Endodermal cell (in vitro differentiated cells): ENCODE results near the gene PANK3. TPM values are rescaled to one million over a fixed set of nuclear protein-coding genes. Genes with fewer than 3 reads are reported as not detected.

Experiments used
- DNase-seq: peaks from one replicate; pipeline ENCODE4 v3.0.0-alpha.2; 2017
- H3K27ac ChIP-seq: 2 replicates; pipeline ENCODE4 v1.5.1; 2013; ENCODE audit warnings: mild to moderate bottlenecking, low read depth, low read length, moderate library complexity
- H3K27me3 ChIP-seq: 2 replicates; pipeline ENCODE4 v1.6.1; 2013; ENCODE audit warnings: mild to moderate bottlenecking, low read length, moderate library complexity; ENCODE audit not compliant: insufficient read depth, control insufficient read depth, poor library complexity, severe bottlenecking
- H3K36me3 ChIP-seq: 2 replicates; pipeline ENCODE4 v1.7.0; 2013; ENCODE audit warnings: mild to moderate bottlenecking, low read length, moderate library complexity; ENCODE audit not compliant: control insufficient read depth, insufficient read depth
- H3K4me1 ChIP-seq: one replicate; pipeline ENCODE4 v1.7.0; 2013; ENCODE audit warnings: low read length; ENCODE audit not compliant: control insufficient read depth, insufficient read depth
- H3K4me3 ChIP-seq: 2 replicates; pipeline ENCODE4 v1.5.1; 2013; ENCODE audit warnings: mild to moderate bottlenecking, low read length, moderate library complexity
- H3K9ac ChIP-seq: 2 replicates; pipeline ENCODE4 v1.6.1; 2013; ENCODE audit warnings: mild to moderate bottlenecking, low read length, moderate library complexity; ENCODE audit not compliant: poor library complexity, severe bottlenecking; ENCODE audit errors: extremely low read depth
- H3K9me3 ChIP-seq: 2 replicates; pipeline ENCODE4 v1.6.1; 2013; ENCODE audit warnings: mild to moderate bottlenecking, low read length, moderate library complexity; ENCODE audit not compliant: control insufficient read depth
- H3K27ac Mint-ChIP-seq: 2 replicates; pipeline ENCODE4 v1.8.0; 2020; ENCODE audit warnings: mixed read lengths
- H3K27me3 Mint-ChIP-seq: 2 replicates; pipeline ENCODE4 v1.8.0; 2021; ENCODE audit warnings: mild to moderate bottlenecking, mixed read lengths; ENCODE audit not compliant: insufficient read depth
- H3K36me3 Mint-ChIP-seq: 2 replicates; pipeline ENCODE4 v1.8.0; 2020; ENCODE audit warnings: low read depth, mixed read lengths
- H3K4me1 Mint-ChIP-seq: 2 replicates; pipeline ENCODE4 v1.8.0; 2020; ENCODE audit warnings: mixed read lengths
- H3K4me3 Mint-ChIP-seq: 2 replicates; pipeline ENCODE4 v1.8.0; 2020; ENCODE audit warnings: mild to moderate bottlenecking, moderate library complexity, mixed read lengths
- H3K9me3 Mint-ChIP-seq: 2 replicates; pipeline ENCODE4 v1.8.0; 2020; ENCODE audit warnings: mild to moderate bottlenecking, mixed read lengths
- WGBS, 2 experiments: methylation state at CpG; one replicate each; pipeline versions ENCODE4 v1.1.5 to v1.1.7; 2013; ENCODE audit warnings: missing lambda C conversion rate in 2 of 2, mixed read lengths in 1 of 2; ENCODE audit not compliant: insufficient coverage in 1 of 2, insufficient read length in 1 of 2; 5-methylcytosine and 5-hydroxymethylcytosine counted together
- total RNA-seq, 2 donors: library from RNA; stranded (reverse); fragmentation: NEBNext Ultra II Directional in 1 of 2; extraction: Animal tissue kit (Norgen Biotek cat#: 25700) in 1 of 2; gene quantifications; 2 replicates in 1 of 2; 3 replicates in 1 of 2; pipeline ENCODE4 v1.2.1, GENCODE V29; 2021
- TF ChIP-seq, protein P1 (sequence below): fragments of 200-600 bp; sonication (generic); conservative IDR thresholded peaks from 2 replicates; pipeline ENCODE4 v1.5.0; 2021; ENCODE audit warnings: antibody characterized with exemption, mild to moderate bottlenecking

The PANK3 gene
- total RNA-seq, 2 donors from 2014 or later = 101 to 111 TPM

DNA sequence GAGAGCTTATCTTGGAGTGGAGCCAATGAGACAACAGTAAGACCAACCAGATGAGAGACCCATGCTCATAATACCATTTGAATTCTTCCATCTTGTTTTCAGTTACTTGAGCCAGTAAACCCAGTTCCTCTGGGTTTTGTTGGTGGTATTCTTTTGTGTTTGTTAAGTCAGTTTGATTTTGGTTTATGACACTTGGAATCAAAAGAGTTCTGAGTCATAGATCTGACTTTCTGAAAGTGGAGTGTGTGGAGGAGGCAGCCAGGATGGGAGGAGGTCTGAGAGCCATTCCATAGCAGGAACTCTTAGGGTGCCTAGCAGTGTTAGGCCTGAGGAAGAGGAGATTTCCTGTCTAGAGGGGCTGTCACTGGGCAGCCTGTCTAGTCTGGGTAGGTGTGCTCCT lies 24.6 kb upstream of the PANK3 start:
- Histone ChIP-seq H3K9me3 (no peaks in the 10 kb centered on the region), H3K27me3 (no peaks in the 10 kb centered on the region), H3K36me3 (no peaks in the 10 kb centered on the region), H3K4me3 (no peak overlapping the region), H3K27ac (no peak overlapping the region), H3K4me1 (no peaks in the 10 kb centered on the region), H3K9ac (no peak overlapping the region)
- no peaks in the 10 kb centered on the region for H3K27me3 Mint-ChIP-seq
- peak; percentile 37 for DNase-seq
- H3K27ac Mint-ChIP-seq = no peak overlapping the region
- TF ChIP-seq, protein P1, sequence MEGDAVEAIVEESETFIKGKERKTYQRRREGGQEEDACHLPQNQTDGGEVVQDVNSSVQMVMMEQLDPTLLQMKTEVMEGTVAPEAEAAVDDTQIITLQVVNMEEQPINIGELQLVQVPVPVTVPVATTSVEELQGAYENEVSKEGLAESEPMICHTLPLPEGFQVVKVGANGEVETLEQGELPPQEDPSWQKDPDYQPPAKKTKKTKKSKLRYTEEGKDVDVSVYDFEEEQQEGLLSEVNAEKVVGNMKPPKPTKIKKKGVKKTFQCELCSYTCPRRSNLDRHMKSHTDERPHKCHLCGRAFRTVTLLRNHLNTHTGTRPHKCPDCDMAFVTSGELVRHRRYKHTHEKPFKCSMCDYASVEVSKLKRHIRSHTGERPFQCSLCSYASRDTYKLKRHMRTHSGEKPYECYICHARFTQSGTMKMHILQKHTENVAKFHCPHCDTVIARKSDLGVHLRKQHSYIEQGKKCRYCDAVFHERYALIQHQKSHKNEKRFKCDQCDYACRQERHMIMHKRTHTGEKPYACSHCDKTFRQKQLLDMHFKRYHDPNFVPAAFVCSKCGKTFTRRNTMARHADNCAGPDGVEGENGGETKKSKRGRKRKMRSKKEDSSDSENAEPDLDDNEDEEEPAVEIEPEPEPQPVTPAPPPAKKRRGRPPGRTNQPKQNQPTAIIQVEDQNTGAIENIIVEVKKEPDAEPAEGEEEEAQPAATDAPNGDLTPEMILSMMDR = no peak
- no peaks in the 10 kb centered on the region for H3K36me3 Mint-ChIP-seq
- no peaks in the 10 kb centered on the region for H3K9me3 Mint-ChIP-seq
- peaks cover 6% of the 10 kb centered on the region for H3K4me1 Mint-ChIP-seq
- H3K4me3 Mint-ChIP-seq = no peak overlapping the region

DNA sequence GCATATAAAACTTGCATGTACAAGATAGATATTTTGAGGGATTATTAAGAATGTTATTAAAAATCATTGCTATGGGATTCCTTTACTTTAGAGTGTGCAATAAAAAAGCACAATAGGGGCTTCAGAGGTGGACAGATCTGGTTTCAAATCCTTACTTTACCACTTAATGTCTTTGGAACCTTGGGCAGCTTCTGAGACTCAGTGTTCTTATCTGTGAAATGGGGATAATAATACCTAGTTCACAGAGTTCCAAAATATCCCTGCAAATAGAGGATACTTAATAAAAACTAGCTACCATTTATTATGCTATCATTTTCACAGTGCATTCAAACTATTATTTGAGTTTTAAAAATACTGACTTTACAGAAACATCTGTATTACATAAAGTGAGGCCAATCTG lies 23.3 kb upstream of the PANK3 start:
- Mint-ChIP-seq H3K27me3 (peaks cover 7% of the 10 kb centered on the region), H3K4me1 (peaks cover 6% of the 10 kb centered on the region), H3K36me3 (no peaks in the 10 kb centered on the region), H3K27ac (no peak overlapping the region), H3K4me3 (no peak overlapping the region), H3K9me3 (no peaks in the 10 kb centered on the region)
- no peak overlapping the region for H3K4me3 ChIP-seq
- H3K27me3 ChIP-seq = peaks cover under 1% of the 10 kb centered on the region
- no peak overlapping the region for H3K9ac ChIP-seq
- no peak overlapping the region for H3K27ac ChIP-seq
- no peak for DNase-seq
- H3K4me1 ChIP-seq = no peaks in the 10 kb centered on the region
- TF ChIP-seq, protein P1 = no peak
- H3K36me3 ChIP-seq = no peaks in the 10 kb centered on the region
- no peaks in the 10 kb centered on the region for H3K9me3 ChIP-seq

DNA sequence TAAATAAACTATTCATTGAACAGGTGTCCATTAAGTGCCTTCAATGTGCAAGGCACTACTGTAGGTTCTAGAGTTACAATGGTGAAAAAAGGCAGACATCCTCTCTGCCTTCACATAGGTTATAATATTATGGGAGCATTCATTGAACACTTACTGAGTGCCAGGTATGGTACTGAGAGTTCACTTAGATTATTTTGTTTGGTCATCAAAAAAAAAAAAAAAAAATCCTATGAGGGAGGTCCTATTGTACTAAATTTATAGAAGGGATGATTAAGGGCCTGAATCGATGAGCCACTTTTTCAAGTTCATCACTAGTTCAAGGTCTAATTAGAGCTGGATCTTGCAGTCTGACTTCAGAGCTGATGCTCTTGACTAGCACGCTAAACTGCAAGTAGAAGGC lies 22.8 kb upstream of the PANK3 start:
- no peaks in the 10 kb centered on the region for H3K36me3 Mint-ChIP-seq
- Histone ChIP-seq H3K9me3 (no peaks in the 10 kb centered on the region), H3K27me3 (peaks cover 6% of the 10 kb centered on the region), H3K4me3 (no peak overlapping the region), H3K4me1 (no peaks in the 10 kb centered on the region), H3K36me3 (no peaks in the 10 kb centered on the region), H3K27ac (no peak overlapping the region), H3K9ac (no peak overlapping the region)
- peaks cover 6% of the 10 kb centered on the region for H3K4me1 Mint-ChIP-seq
- peaks cover 10% of the 10 kb centered on the region for H3K27me3 Mint-ChIP-seq
- no peak overlapping the region for H3K27ac Mint-ChIP-seq
- H3K4me3 Mint-ChIP-seq = no peak overlapping the region
- 86 to 90% methylated on average over 2 of the region's 2 CpGs for WGBS, 2 experiments
- TF ChIP-seq, protein P1 = no peak
- H3K9me3 Mint-ChIP-seq = no peaks in the 10 kb centered on the region
- DNase-seq = no peak
